Retinal pigment epithelial cell (primary cell): ENCODE data around the gene TRIM8.

Experiments used
- DNase-seq: peaks from one replicate; pipeline ENCODE4 v3.0.0-alpha.2; 2010; ENCODE audit warnings: low read depth
- H3K4me3 ChIP-seq: 2 replicates; pipeline ENCODE4 v1.5.1; 2011; ENCODE audit warnings: mild to moderate bottlenecking, low read length, control low read depth, moderate library complexity
- CTCF ChIP-seq: conservative IDR thresholded peaks from 2 replicates; pipeline ENCODE4 v1.5.1; 2011; ENCODE audit warnings: low read depth, low read length, control low read depth, inconsistent platforms

The TRIM8 gene

GRCh38 chr10:102656791-102657371 lies 12.6 kb downstream of the TRIM8 start:
- no peak for TF ChIP-seq CTCF
- H3K4me3 ChIP-seq = no peak overlapping the region
- DNase-seq = no peak

- no peak for DNase-seq
- no peak overlapping the region for H3K4me3 ChIP-seq
- no peak for TF ChIP-seq CTCF
Measured at GRCh38 chr10:102657451-102657850, 13.2 kb downstream of the TRIM8 start.

- TF ChIP-seq CTCF = no peak
- H3K4me3 ChIP-seq = no peak overlapping the region
- DNase-seq = no peak
Measured at GRCh38 chr10:102657984-102658724, 13.9 kb downstream of the TRIM8 start.

GRCh38 chr10:102658802-102659201 lies 14.5 kb downstream of the TRIM8 start:
- TF ChIP-seq CTCF = no peak
- no peak overlapping the region for H3K4me3 ChIP-seq
- DNase-seq = no peak

- no peak for TF ChIP-seq CTCF
- no peak overlapping the region for H3K4me3 ChIP-seq
- no peak for DNase-seq
Measured at GRCh38 chr10:102660888-102661657, 16.8 kb downstream of the TRIM8 start.

- no peak for DNase-seq
- TF ChIP-seq CTCF = no peak
- H3K4me3 ChIP-seq = no peak overlapping the region
Measured at GRCh38 chr10:102661658-102662028, 17.4 kb downstream of the TRIM8 start.
